Ascending aorta (tissue), 2 donors: Measurements from ENCODE around the gene IRX4. TPM values are rescaled to one million over a fixed set of nuclear protein-coding genes. Genes with fewer than 3 reads are reported as not detected.

Experiments used
- DNase-seq, 2 donors: peaks; one replicate each; pipeline ENCODE4 v3.0.0-alpha.2; 2019; ENCODE audit warnings: low spot score in 2 of 2
- H3K27ac ChIP-seq, 2 donors: fragments of 200-600 bp; sonication (generic); one replicate each; pipeline ENCODE4 v1.5.1; 2016 to 2017; ENCODE audit warnings: mild to moderate bottlenecking in 1 of 2
- H3K27me3 ChIP-seq: fragments of 200-600 bp; sonication (generic); one replicate; pipeline ENCODE4 v1.5.1; 2017
- H3K36me3 ChIP-seq, 2 donors: fragments of 200-600 bp; sonication (generic); one replicate each; pipeline ENCODE4 v1.5.1; 2016
- H3K4me1 ChIP-seq, 2 donors: fragments of 200-600 bp; sonication (generic); one replicate each; pipeline ENCODE4 v1.5.1; 2016 to 2017; ENCODE audit warnings: mild to moderate bottlenecking in 1 of 2
- H3K4me3 ChIP-seq, 2 donors: fragments of 200-600 bp; sonication (generic); one replicate each; pipeline ENCODE4 v1.5.1; 2016 to 2017; ENCODE audit warnings: mild to moderate bottlenecking in 1 of 2
- H3K9me3 ChIP-seq, 2 donors: fragments of 200-600 bp; sonication (generic); one replicate each; pipeline ENCODE4 v1.5.1; 2016
- CTCF ChIP-seq, 3 experiments: fragments of 200-600 bp in 2 of 3; fragments of 450-650 bp in 1 of 3; sonication (generic) in 2 of 3; IDR thresholded peaks; one replicate each; pipeline ENCODE4 v1.5.1; 2016 to 2019; ENCODE audit warnings: antibody characterized with exemption in 3 of 3, mild to moderate bottlenecking in 1 of 3, moderate library complexity in 1 of 3
- intact Hi-C: fragments of 100-400 bp; cut with DNase I; formaldehyde crosslinking; loops from one replicate; pipeline ENCODE4 v1.15.1; 2023
- total RNA-seq: library from RNA; depleted of rRNA; stranded (reverse); fragments of >200 nt; gene quantifications from one replicate; pipeline ENCODE4 v1.1.0, GENCODE V29; 2016

Gene IRX4
- total RNA-seq, 1 donor from 2014 or later: not detected

GRCh38 chr5:1894243-1894642, 11.5 kb upstream of the IRX4 start:
- Histone ChIP-seq H3K36me3 (no peaks in the 10 kb centered on the region), H3K27me3 (no peaks in the 10 kb centered on the region), H3K9me3 (no peaks in the 10 kb centered on the region), H3K4me3 (no peak overlapping the region), H3K4me1 (no peaks in the 10 kb centered on the region), H3K27ac (no peak overlapping the region)
- intact Hi-C loops: no loop called here
- TF ChIP-seq CTCF (IDR thresholded peaks at IDR 0.05): no peak
- no peak for DNase-seq

- Histone ChIP-seq H3K4me3 (no peak overlapping the region), H3K27me3 (no peaks in the 10 kb centered on the region), H3K4me1 (no peaks in the 10 kb centered on the region), H3K27ac (no peak overlapping the region), H3K9me3 (no peaks in the 10 kb centered on the region), H3K36me3 (no peaks in the 10 kb centered on the region)
- no peak for TF ChIP-seq CTCF (IDR thresholded peaks at IDR 0.05)
- intact Hi-C loops: no loop called here
- no peak for DNase-seq
These were observed 11.0 kb upstream of the IRX4 start for GRCh38 chr5:1893754-1894153.

GRCh38 chr5:1892685-1893445, 10.1 kb upstream of the IRX4 start:
- Histone ChIP-seq H3K36me3 (no peaks in the 10 kb centered on the region), H3K9me3 (no peaks in the 10 kb centered on the region), H3K4me1 (no peaks in the 10 kb centered on the region), H3K4me3 (no peak overlapping the region), H3K27me3 (no peaks in the 10 kb centered on the region), H3K27ac (no peak overlapping the region)
- DNase-seq: no peak
- no peak for TF ChIP-seq CTCF (IDR thresholded peaks at IDR 0.05)
- intact Hi-C loops: no loop called here

GRCh38 chr5:1892211-1892610, 9.5 kb upstream of the IRX4 start:
- intact Hi-C loops: no loop called here
- DNase-seq: no peak
- no peaks in the 10 kb centered on the region for H3K4me1 ChIP-seq
- H3K4me3 ChIP-seq: no peak overlapping the region
- TF ChIP-seq CTCF (IDR thresholded peaks at IDR 0.05): no peak
- no peaks in the 10 kb centered on the region for H3K36me3 ChIP-seq
- no peak overlapping the region for H3K27ac ChIP-seq
- no peaks in the 10 kb centered on the region for H3K9me3 ChIP-seq
- no peaks in the 10 kb centered on the region for H3K27me3 ChIP-seq

- H3K27me3 ChIP-seq: peaks cover 2% of the 10 kb centered on the region
- no peak overlapping the region for H3K27ac ChIP-seq
- H3K9me3 ChIP-seq: no peaks in the 10 kb centered on the region
- H3K36me3 ChIP-seq: no peaks in the 10 kb centered on the region
- intact Hi-C loops: no loop called here
- no peak for TF ChIP-seq CTCF (IDR thresholded peaks at IDR 0.05)
- DNase-seq: no peak
- H3K4me3 ChIP-seq: no peak overlapping the region
- H3K4me1 ChIP-seq: no peaks in the 10 kb centered on the region
These were observed 8.7 kb upstream of the IRX4 start for GRCh38 chr5:1891391-1891790.

GRCh38 chr5:1890296-1890695, 7.6 kb upstream of the IRX4 start:
- no peaks in the 10 kb centered on the region for H3K9me3 ChIP-seq
- intact Hi-C loops: no loop called here
- H3K4me1 ChIP-seq: no peaks in the 10 kb centered on the region
- H3K27me3 ChIP-seq: peaks cover 10% of the 10 kb centered on the region
- DNase-seq: no peak
- no peak overlapping the region for H3K27ac ChIP-seq
- no peaks in the 10 kb centered on the region for H3K36me3 ChIP-seq
- TF ChIP-seq CTCF (IDR thresholded peaks at IDR 0.05): no peak
- no peak overlapping the region for H3K4me3 ChIP-seq
